DLD1 (cell line): ENCODE results near the gene REC8.
"Not testable (repeated sequence)": the region's sequence is repeated elsewhere in the genome, so short reads cannot be mapped to it uniquely, and the experiment has no call there.

Experiments
- in situ Hi-C: cut with HindIII; loops from 2 replicates; pipeline ENCODE4 v1.10.0; 2017; ENCODE audit warnings: low sequenced_read_pairs

Gene REC8

GRCh38 chr14:24198814-24199524 lies 27.1 kb downstream of the REC8 start:
- in situ Hi-C loops = no loop called here

DNA sequence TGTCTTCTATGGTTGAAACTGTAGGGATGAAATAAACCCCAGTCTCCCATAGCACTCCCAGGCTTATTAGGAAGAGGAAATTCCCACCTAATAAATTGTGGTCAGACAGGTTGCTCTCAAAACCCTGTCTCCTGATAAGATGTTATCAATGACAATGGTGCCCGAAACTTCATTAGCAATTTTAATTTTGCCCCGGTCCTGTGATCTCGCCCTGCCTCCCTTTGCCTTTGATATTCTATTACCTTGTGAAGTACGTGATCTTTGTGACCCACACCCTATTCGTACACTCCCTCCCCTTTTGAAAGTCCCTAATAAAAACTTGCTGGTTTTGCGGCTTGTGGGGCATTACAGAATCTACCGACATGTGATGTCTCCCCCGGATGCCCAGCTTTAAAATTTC lies 30.7 kb downstream of the REC8 start:
- in situ Hi-C loops = not testable (repeated sequence)

DNA sequence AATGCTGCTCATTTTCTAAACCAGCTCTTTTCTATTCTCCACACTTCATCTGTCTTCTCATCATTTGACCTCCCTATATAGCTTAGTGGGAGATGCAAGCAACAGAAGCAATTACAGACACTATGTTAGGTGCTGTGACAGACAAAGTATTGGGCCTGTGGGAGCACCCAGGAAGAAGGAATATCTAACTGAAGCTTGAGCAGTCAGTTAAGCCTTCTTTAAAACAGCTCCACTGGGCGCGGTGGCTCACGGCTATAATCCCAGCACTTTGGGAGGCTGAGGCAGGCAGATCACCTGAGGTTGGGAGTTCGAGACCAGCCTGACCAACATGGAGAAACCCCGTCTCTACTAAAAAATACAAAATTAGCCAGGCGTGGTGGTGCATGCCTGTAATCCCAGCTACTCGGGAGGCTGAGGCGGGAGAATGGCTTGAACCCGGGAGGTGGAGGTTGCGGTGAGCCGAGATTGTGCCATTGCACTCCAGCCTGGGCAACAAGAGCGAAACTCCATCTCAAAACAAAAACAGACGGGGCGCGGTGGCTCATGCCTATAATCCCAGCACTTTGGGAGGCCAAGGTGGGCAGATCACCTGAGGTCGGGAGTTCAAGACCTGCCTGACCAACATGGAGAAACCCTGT lies 31.5 kb downstream of the REC8 start:
- in situ Hi-C loops = not testable (repeated sequence)

DNA sequence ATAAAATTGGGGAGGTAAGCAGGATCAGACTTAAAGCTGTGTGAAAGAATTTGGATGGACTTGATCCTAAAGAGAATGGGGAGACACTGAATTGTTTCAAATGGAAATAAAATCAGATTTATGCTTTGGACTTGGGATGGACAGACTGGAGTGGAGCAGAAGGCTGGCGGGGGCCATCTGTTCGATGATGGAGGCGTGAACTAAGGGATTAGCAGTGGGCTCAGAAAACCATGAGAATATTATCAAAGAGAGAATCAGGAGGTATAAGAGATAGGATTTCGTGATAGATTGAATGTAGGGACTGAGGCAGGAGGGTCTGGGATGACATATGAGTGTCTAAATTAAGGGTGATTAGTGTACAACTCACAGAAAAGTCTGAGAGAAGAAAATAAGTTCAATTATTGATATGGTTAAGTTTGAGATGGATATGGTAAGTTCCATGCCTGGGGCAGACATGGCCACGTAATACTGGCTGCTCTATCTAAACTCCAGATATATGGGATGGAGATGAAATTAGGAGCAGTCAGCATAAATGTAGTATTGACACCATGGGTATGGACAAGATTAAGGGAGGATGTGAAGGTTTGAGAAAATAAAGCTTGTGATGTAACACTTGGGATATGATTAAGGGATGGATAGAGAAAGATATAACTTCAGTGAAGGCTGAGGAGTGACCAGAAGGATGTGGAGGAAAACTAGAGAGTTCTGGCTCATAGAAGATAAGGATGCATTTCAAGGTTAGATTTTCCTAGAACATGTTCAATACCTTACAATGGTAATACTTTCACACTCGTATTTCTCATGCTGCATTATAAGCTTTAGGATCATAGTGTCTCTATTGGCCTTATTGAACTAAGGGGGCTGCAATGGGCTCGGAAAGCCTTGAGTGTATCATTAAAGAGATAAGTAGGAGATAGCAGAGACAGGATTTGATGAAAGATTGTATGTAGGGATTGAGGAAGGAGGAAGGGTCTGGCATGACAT lies 32.6 kb downstream of the REC8 start:
- in situ Hi-C loops = no loop called here

DNA sequence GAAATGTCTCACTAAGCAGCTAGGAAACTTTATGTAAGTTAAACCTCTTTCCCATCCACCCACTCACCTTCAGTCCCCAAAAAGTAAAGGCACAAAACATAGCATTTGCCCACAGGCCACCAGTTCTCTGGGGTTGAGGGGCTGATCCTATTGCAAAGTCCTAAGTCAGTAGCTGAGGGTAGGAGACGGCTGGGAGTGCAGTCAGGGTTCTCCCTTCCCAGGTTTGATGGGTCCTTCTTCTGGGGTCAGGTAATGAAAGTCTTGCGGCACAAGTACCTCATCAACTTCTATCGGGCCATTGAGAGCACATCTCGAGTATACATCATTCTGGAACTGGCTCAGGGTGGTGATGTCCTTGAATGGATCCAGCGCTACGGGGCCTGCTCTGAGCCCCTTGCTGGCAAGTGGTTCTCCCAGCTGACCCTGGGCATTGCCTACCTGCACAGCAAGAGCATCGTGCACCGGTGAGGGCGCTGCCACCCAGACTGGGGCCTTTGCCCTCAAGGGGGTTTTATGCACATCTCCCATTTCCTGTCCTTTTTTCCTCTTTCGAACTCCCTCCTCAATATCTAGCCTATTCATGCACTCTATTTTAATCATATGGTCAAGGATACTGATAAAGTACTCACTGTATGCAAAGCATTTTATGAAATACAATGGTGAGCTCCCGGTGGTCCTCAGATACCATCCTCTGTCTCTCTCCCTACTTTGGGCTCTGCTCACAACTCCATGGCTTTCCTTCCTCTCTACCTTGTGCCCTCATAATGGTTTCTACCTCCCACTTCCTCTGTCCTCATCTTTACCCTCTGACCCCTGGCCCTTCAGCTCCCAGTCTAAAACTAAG lies 34.6 kb downstream of the REC8 start:
- in situ Hi-C loops = no loop called here

- in situ Hi-C loops = no loop called here
Observed at GRCh38 chr14:24207104-24207551, 35.2 kb downstream of the REC8 start.

- in situ Hi-C loops = no loop called here
Observed at GRCh38 chr14:24207625-24208024, 35.7 kb downstream of the REC8 start.

- in situ Hi-C loops = no loop called here
Observed at GRCh38 chr14:24211311-24211710, 39.4 kb downstream of the REC8 start.

GRCh38 chr14:24212924-24213865 lies 41.3 kb downstream of the REC8 start, which contains the start of gene CHMP4A:
TSS of gene CHMP4A (minus strand) at chr14:24213488. CDS start at chr14:24213439, 49 bp downstream.
- in situ Hi-C loops = no loop called here

GRCh38 chr14:24213866-24214662 lies 42.2 kb downstream of the REC8 start:
- in situ Hi-C loops = no loop called here

DNA sequence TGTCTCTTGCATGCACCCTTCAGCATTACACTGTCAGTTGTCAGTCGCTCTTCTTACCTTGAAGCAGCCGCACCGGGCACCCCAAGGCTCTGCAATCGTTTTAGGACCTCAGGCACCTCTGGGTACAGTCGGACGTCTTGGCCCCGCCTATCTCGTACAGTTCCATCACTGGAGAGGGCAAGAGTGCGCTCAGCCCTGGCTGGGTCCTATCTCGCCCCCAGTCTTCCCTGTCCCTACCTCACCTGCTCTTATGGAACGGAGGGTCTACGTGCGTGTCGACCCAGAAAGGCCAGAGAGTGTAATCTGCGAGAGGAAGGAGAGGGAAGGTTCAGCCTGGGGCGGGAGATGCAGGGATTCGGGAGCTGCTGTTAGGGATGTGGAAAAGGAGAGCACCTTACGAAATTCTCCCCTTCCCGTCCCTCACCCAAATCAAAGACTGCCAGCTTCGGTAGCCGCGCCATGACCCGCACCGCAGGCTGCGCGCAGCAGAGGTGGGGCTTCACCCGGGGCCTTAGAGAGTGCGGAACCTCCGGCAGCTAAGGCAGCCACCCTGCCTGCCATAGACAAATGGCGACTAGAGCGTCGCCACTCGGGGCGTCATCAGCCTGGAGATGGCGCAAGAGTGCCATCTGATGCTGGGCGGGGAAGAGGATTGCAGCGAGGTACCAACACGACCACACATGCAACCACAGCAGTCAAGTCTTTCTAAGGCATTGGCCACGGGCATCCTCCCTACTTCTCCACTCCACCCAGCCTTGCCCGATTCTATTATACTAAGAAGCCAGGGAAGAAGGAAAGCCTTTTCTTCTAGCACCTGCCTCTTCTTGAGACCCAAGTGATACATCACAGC lies 43.8 kb downstream of the REC8 start, which contains the start of gene MDP1:
TSS of gene MDP1 (minus strand) at position 572 of the 850 bp plus-strand sequence. CDS start at position 461, 111 bp downstream.
- in situ Hi-C loops = no loop called here

GRCh38 chr14:24216345-24216699 lies 44.4 kb downstream of the REC8 start:
- in situ Hi-C loops = no loop called here

DNA sequence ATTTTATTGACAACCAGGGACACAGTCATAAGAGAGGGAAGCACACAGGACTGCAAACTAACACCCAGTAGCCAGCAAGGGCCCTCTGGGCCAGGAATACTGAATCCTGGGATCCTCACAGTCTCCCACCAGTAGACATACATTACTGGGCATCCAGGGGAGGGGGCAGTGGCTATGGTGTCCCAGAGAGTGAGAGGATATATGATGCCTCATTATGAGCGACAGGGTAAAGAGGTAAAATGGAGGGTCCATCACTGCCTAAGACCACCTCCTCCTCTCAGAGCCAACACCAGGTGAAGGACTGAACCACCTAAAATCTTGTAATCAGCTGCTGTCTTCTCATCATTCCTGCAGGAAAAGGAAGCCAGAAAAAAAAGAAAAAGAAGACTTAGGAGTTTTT lies 45.0 kb downstream of the REC8 start:
- in situ Hi-C loops = not testable (repeated sequence)

- in situ Hi-C loops = no loop called here
Observed at GRCh38 chr14:24219080-24219479, 47.2 kb downstream of the REC8 start.

DNA sequence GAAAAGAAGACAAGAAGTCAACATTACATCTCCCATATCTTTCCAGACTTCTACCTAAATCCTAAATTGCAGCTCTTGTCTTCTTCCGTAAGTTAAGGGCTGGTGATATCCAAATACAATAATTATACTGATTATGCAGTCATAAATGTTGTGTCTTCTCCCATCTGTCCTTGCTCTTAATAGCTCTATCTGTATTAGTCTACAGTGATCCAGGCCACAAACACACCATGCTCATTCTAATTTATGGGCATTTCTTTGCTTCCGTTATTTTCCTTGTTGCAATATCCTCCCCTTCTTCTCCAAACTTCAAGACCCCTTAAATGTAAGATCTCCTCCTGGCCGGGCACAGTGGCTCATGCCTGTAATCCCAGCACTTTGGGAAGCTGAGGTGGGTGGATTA lies 47.6 kb downstream of the REC8 start:
- in situ Hi-C loops = no loop called here

DNA sequence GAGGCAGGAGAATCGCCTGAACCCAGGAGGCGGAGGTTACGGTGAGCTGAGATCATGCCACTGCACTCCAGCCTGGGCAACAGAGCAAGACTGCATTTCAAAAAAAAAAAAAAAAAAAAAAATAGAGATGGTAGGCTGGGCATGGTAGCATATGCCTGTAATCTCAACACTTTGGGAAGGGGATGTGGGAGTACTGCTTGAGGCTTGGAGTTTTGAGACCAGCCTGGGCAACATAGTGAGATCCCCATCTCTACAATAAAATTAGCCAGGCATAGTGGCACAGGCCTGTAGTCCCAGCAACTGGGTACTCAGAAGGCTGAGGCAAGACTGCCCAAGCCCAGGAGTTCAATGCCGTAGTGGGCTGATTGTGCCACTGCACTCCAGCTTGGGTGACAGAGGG lies 51.1 kb downstream of the REC8 start:
- in situ Hi-C loops = not testable (repeated sequence)

DNA sequence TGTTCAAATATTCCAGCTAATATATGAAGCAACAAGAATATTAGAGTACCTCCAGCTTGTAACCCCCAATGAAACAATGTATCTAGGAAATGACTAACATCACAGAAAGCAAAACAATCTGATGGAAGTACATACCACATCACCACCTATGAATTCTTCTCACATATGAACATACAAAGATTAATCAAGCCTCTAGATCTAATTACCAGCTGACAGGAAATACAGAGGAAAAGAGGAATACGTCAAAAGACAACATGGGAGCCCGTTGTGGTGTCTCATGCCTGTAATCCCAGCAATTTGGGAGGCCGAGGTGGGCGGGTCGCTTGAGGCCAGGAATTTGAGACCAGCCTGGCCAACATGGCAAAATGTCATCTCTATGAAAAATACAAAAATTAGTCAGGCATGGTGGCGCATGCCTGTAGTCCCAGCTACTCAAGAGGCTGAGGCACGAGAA lies 52.8 kb downstream of the REC8 start:
- in situ Hi-C loops = no loop called here
